ENCODE data around the gene RANBP1.

Gene RANBP1

GRCh38 chr22:20109411-20110358, 6.2 kb upstream of the RANBP1 start:
- DNase-seq: no peak

- no peak for DNase-seq
Measured at GRCh38 chr22:20110359-20110985, 5.4 kb upstream of the RANBP1 start.

DNA sequence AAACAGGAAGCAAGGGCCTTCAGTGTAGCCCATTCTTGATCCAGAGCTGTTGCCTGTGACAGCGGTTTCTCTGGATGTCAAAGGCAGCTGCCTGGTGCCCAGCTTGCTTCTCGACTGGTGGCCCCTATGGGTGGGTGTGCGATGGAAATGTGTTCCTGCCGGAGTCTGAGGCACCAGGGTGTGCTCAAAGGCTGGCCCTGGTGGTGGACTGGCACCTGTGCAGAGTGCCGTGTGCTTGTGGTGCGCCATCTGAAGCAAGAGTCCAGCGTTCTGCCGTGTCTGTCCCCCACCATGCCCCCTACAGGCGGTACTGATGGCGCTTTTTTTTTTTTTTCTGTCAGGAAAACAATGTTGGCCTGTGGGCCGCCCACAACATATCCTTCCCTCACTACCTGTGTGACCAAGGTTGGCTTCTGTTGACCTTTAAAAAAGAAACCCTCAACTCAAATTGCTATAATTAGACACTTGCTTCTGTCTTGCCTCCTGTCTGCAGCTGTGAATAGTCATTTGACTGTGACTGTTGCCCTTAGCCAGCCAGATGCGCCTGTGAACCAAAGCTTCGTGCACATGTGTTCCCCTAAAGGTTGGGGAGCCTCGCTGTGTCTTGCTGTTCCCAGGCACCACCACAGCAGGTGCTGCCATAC, 4.7 kb upstream of the RANBP1 start:
- peak; percentile 60 for DNase-seq

GRCh38 chr22:20111689-20112622, 3.9 kb upstream of the RANBP1 start:
- no peak for DNase-seq

DNA sequence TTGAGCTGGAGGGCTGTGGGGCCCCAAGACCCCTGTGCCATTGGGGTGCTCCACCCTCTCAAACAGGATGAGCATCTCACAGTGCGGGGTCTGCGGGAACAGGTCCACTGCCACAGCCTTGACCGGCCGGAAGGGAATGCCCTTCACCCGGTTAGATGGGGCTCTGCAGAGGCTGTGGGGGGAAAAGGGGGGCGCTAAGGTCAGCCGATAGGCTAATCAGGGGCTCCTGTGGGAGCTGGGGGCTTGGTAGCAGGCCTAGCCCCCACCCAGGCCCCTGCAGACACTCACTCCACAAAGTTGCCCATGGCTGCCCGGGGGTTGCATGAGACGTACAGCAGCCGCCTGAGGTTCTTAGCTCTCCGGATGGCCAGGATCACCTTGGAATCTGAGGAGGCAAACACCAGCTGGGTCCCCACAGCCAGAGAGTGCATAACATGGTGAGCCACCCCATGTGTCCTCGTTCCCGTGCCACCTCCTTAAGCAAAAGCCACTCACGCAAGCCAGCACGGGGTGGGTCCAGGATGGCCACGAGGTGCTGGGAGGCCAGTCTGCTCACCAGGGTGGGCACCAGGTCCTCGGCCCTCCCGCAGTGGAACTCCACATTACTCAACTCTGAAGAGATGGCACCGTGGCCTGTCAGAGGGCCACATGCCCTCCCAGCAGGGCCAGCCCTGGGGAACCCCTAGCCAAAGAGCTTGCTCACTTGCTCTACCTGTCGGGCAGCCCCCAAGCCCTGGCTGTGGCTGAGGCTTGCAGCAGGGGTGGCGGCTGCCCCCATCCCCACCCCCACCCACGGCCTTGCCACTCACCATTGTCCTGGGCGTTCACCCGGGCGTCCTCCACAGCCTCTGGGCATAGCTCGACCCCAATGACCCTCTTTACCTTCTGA, 3.0 kb upstream of the RANBP1 start:
- DNase-seq: no peak

DNA sequence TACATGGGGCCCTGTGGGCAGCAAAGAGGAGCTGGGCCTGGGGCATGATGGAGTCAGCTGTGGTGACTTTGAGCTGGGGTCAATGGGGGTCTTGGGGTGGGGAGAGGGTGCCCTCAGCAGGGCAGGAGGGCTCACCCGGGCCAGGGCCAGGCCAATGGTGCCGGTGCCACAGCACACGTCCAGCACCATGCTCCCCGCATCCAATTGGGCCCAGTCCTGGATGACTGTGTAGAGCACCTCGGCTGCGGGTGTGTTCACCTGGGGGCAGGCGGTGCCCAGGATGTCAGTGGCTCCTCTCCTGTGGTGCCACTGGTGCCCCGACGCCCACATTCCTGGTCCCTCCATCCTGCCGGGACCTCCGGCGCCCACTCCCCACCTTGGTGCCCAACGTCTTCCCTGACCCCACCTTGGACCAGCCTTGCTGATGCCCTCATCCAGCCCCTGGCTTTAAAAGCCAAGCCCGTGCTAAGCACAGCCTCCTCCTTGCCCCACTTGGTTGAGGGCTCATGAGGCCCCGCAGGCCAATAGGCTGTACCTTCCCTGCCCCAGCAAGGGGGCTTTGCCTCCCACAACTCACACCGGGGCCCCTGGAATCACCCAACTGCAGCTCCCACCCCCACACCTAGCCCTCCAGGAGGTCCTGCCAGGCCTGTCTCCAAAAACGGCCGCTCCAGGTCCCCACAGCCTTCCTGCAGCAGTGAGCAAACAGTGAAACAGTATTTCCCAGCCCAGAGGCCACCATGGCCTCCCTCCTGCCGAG, 2.2 kb upstream of the RANBP1 start:
- no peak for DNase-seq

- DNase-seq: no peak
Measured at GRCh38 chr22:20114506-20115475, 1.1 kb upstream of the RANBP1 start.

GRCh38 chr22:20116376-20116950, 559 bp downstream of the RANBP1 start:
- DNase-seq: no peak

GRCh38 chr22:20116951-20117632, 1.2 kb downstream of the RANBP1 start, which contains the start of gene TRMT2A:
Gene TRMT2A (minus strand): TSS chr22:20117226. CDS start chr22:20116906, 320 bp downstream.
- DNase-seq: peak; percentile 97

GRCh38 chr22:20117633-20118299, 1.9 kb downstream of the RANBP1 start:
- peak; percentile 86 for DNase-seq

- no peak for DNase-seq
Measured at GRCh38 chr22:20118300-20119020, 2.6 kb downstream of the RANBP1 start.

- DNase-seq: no peak
Measured at GRCh38 chr22:20121856-20122415, 6.0 kb downstream of the RANBP1 start.

GRCh38 chr22:20123366-20124082, 7.6 kb downstream of the RANBP1 start:
- DNase-seq: no peak

- no peak for DNase-seq
Measured at GRCh38 chr22:20124083-20124787, 8.3 kb downstream of the RANBP1 start.

All from stimulated activated CD8-positive, alpha-beta memory T cell treated with anti-CD3 and anti-CD28 coated beads, Interleukin-4, amount 100 ng/mL, for 48 hours (primary cell).